OCI-LY3 (cell line): ENCODE results near the gene KCND2.

Source experiments
- H2AFZ ChIP-seq: fragments of 200-600, 300-600 bp; shearing (Covaris generic); 2 replicates; pipeline ENCODE4 v1.6.0; 2014; ENCODE audit warnings: antibody characterized with exemption, low read depth, low read length
- H3K27ac ChIP-seq: fragments of 200-600, 300-600 bp; sonication (generic); 2 replicates; pipeline ENCODE4 v1.5.1; 2014; ENCODE audit warnings: mild to moderate bottlenecking, low read length, moderate library complexity, mixed read lengths
- H3K27me3 ChIP-seq: fragments of 200-600, 300-600 bp; sonication (generic); 2 replicates; pipeline ENCODE4 v1.6.1; 2014; ENCODE audit warnings: low read depth, low read length, mixed read lengths
- H3K36me3 ChIP-seq: fragments of 200-600, 300-600 bp; sonication (generic); replicated peaks from 2 replicates; pipeline ENCODE3; 2014; ENCODE audit warnings: low read depth, low read length, mixed read lengths
- H3K4me1 ChIP-seq: fragments of 300-600, 200-600 bp; sonication (generic); 2 replicates; pipeline ENCODE4 v1.6.1; 2014; ENCODE audit warnings: low read length, mixed read lengths
- H3K4me2 ChIP-seq: fragments of 200-600, 300-600 bp; sonication (generic); 2 replicates; pipeline ENCODE4 v1.6.1; 2014; ENCODE audit warnings: low read length, mixed read lengths
- H3K4me3 ChIP-seq: fragments of 300-600, 200-600 bp; sonication (generic); 2 replicates; pipeline ENCODE4 v1.5.1; 2014; ENCODE audit warnings: antibody characterized with exemption, mild to moderate bottlenecking, low read length, moderate library complexity
- H3K79me2 ChIP-seq: fragments of 300-600, 200-600 bp; shearing (Covaris generic); 2 replicates; pipeline ENCODE4 v1.6.1; 2014; ENCODE audit warnings: mild to moderate bottlenecking, low read length, mixed read lengths
- H3K9ac ChIP-seq: fragments of 300-600, 200-600 bp; shearing (Covaris generic); 2 replicates; pipeline ENCODE4 v1.6.0; 2014; ENCODE audit warnings: mild to moderate bottlenecking, low read length, moderate library complexity
- H3K9me3 ChIP-seq: fragments of 200-600, 300-600 bp; shearing (Covaris generic); 2 replicates; pipeline ENCODE4 v1.6.1; 2014; ENCODE audit warnings: low read length, mixed read lengths; ENCODE audit not compliant: insufficient read depth
- H4K20me1 ChIP-seq: fragments of 200-600, 300-600 bp; sonication (generic); 2 replicates; pipeline ENCODE4 v1.6.1; 2016; ENCODE audit warnings: low read length, mixed read lengths; ENCODE audit not compliant: insufficient read depth
- CTCF ChIP-seq: fragments of 200-600, 300-600 bp; sonication (generic); IDR thresholded peaks from 2 replicates; pipeline ENCODE4 v1.5.1; 2014; ENCODE audit warnings: antibody characterized with exemption, low read length, low read depth
- EZH2phosphoT487 ChIP-seq: fragments of 200-600 bp; shearing (Covaris generic); IDR thresholded peaks from 2 replicates; pipeline ENCODE4 v1.6.1; 2018; ENCODE audit warnings: antibody characterized with exemption, mixed run types, low read depth

KCND2 gene

GRCh38 chr7:120444650-120445049 lies 171.7 kb downstream of the KCND2 start:
- Histone ChIP-seq H3K27ac (no peak overlapping the region), H3K27me3 (no peaks in the 10 kb centered on the region), H3K36me3 (no peaks in the 10 kb centered on the region), H3K4me2 (no peak overlapping the region), H3K4me3 (no peak overlapping the region), H3K4me1 (peaks cover 17% of the 10 kb centered on the region), H2AFZ (no peak overlapping the region), H4K20me1 (no peaks in the 10 kb centered on the region), H3K9ac (no peak overlapping the region), H3K9me3 (no peaks in the 10 kb centered on the region), H3K79me2 (no peaks in the 10 kb centered on the region)
- TF ChIP-seq CTCF (no peak), EZH2phosphoT487 (no peak)

- Histone ChIP-seq H3K36me3 (no peaks in the 10 kb centered on the region), H3K4me1 (peaks cover 17% of the 10 kb centered on the region), H3K27me3 (no peaks in the 10 kb centered on the region), H2AFZ (no peak overlapping the region), H4K20me1 (no peaks in the 10 kb centered on the region), H3K4me2 (no peak overlapping the region), H3K9ac (no peak overlapping the region), H3K79me2 (no peaks in the 10 kb centered on the region), H3K27ac (no peak overlapping the region), H3K4me3 (no peak overlapping the region), H3K9me3 (no peaks in the 10 kb centered on the region)
- TF ChIP-seq CTCF (no peak), EZH2phosphoT487 (no peak)
Observed at GRCh38 chr7:120445276-120445675, 172.3 kb downstream of the KCND2 start.

- peaks cover 16% of the 10 kb centered on the region for H3K9me3 ChIP-seq
- H3K36me3 ChIP-seq, result peaks cover 9% of the 10 kb centered on the region
- H3K4me1 ChIP-seq, result no peaks in the 10 kb centered on the region
- TF ChIP-seq CTCF (no peak), EZH2phosphoT487 (no peak)
- no peaks in the 10 kb centered on the region for H4K20me1 ChIP-seq
- no peak overlapping the region for H3K27ac ChIP-seq
- no peak overlapping the region for H3K4me3 ChIP-seq
- H3K79me2 ChIP-seq, result no peaks in the 10 kb centered on the region
- H2AFZ ChIP-seq, result no peak overlapping the region
- no peak overlapping the region for H3K9ac ChIP-seq
- no peak overlapping the region for H3K4me2 ChIP-seq
- H3K27me3 ChIP-seq, result no peaks in the 10 kb centered on the region
Observed at GRCh38 chr7:120452665-120453064, 179.7 kb downstream of the KCND2 start.

- H3K27ac ChIP-seq, result no peak overlapping the region
- H3K79me2 ChIP-seq, result no peaks in the 10 kb centered on the region
- no peak overlapping the region for H3K4me3 ChIP-seq
- no peaks in the 10 kb centered on the region for H4K20me1 ChIP-seq
- no peak overlapping the region for H3K4me2 ChIP-seq
- H3K9ac ChIP-seq, result no peak overlapping the region
- H2AFZ ChIP-seq, result no peak overlapping the region
- no peaks in the 10 kb centered on the region for H3K27me3 ChIP-seq
- H3K4me1 ChIP-seq, result no peaks in the 10 kb centered on the region
- peaks cover 16% of the 10 kb centered on the region for H3K9me3 ChIP-seq
- TF ChIP-seq EZH2phosphoT487 (no peak), CTCF (no peak)
- H3K36me3 ChIP-seq, result peaks cover 6% of the 10 kb centered on the region
Observed at GRCh38 chr7:120456699-120457098, 183.7 kb downstream of the KCND2 start.
